K562 (cell line): Measurements from ENCODE around the gene APLNR. TPM values are rescaled to one million over a fixed set of nuclear protein-coding genes. Genes with fewer than 3 reads are reported as not detected.

Experiments
- ATAC-seq: fragments of 200-7000 bp; cut with Tn5 transposase; 3 replicates; pipeline ENCODE4 v1.9.1; 2020; ENCODE audit warnings: moderate library complexity
- BruUV-seq: library from RNA; stranded (reverse); fragments of 400-500 nt; replicated peaks from 2 replicates; lab custom pipeline; 2021; lab: Mats Ljungman, UMichigan
- CTCF ChIA-PET: fragments of 300-600 bp; formaldehyde crosslinking; extraction: SDS; loops from one replicate; lab custom pipeline; 2021; ENCODE audit warnings: low intra/inter-chr PET ratio; lab: Yijun Ruan, JAX
- POLR2A ChIA-PET: fragments of 300-600, 350-650 bp; sonication (Branson Sonifier 250); formaldehyde crosslinking; extraction: SDS; loops from one replicate; lab custom pipeline; 2021; ENCODE audit warnings: antibody characterized with exemption, inconsistent platforms; lab: Yijun Ruan, JAX
- DNase-seq, 4 experiments: peaks; one replicate each; pipeline versions ENCODE4 v3.0.0 to v3.0.0-alpha.2; 2011 to 2018; ENCODE audit warnings: low spot score in 3 of 4, mixed read lengths in 3 of 4; ENCODE audit errors: extremely low read depth in 1 of 4
- FAIRE-seq: peaks from 2 replicates; lab custom pipeline; 2011; peaks lifted over from hg19 to GRCh38; lab: Jason Lieb, UNC
- H2AFZ ChIP-seq: 2 replicates; pipeline ENCODE4 v1.6.0; 2011; ENCODE audit warnings: low read depth, low read length, control low read depth, inconsistent platforms
- H3K27ac ChIP-seq: fragments of 200-600 bp; 3 replicates; pipeline ENCODE4 v1.8.0; 2011; ENCODE audit warnings: low read depth, mild to moderate bottlenecking, control low read depth, inconsistent platforms, low read length, moderate library complexity, mixed read lengths; ENCODE audit errors: extremely low read depth
- H3K27me3 ChIP-seq, 2 experiments: fragments of 300-600 bp in 1 of 2; 2 replicates in 1 of 2; 3 replicates in 1 of 2; pipeline versions ENCODE4 v1.6.0 to v1.8.0; 2011; ENCODE audit warnings: inconsistent platforms in 2 of 2, low read length in 2 of 2, mild to moderate bottlenecking in 1 of 2, mixed read lengths in 1 of 2, moderate library complexity in 1 of 2; ENCODE audit not compliant: control insufficient read depth in 2 of 2, insufficient read depth in 2 of 2
- H3K36me3 ChIP-seq: fragments of 300-600 bp; 3 replicates; pipeline ENCODE4 v1.8.0; 2011; ENCODE audit warnings: mild to moderate bottlenecking, low read length, inconsistent platforms; ENCODE audit not compliant: control insufficient read depth, insufficient read depth
- H3K4me1 ChIP-seq, 2 experiments: fragments of 200-600 bp in 1 of 2; replicated peaks in 1 of 2; 2 replicates in 1 of 2; 3 replicates in 1 of 2; pipeline versions ENCODE4 v1.5.1 to v1.8.0; 2011; ENCODE audit warnings: inconsistent platforms in 2 of 2, low read length in 2 of 2, mild to moderate bottlenecking in 1 of 2, mixed read lengths in 1 of 2, moderate library complexity in 1 of 2; ENCODE audit not compliant: control insufficient read depth in 2 of 2, insufficient read depth in 2 of 2
- H3K4me2 ChIP-seq: 2 replicates; pipeline ENCODE4 v1.6.1; 2011; ENCODE audit warnings: low read length, control low read depth, inconsistent platforms, mixed read lengths; ENCODE audit not compliant: insufficient read depth
- H3K4me3 ChIP-seq: fragments of 200-600 bp; sonication (generic), shearing (Covaris generic); 2 replicates; pipeline ENCODE4 v1.5.1; 2016; ENCODE audit warnings: control low read depth, inconsistent platforms
- H3K79me2 ChIP-seq: fragments of 200-600 bp; 3 replicates; pipeline ENCODE4 v1.8.0; 2011; ENCODE audit warnings: low read length, inconsistent platforms; ENCODE audit not compliant: control insufficient read depth, insufficient read depth
- H3K9ac ChIP-seq, 2 experiments: 2 replicates each; pipeline versions ENCODE4 v1.6.0 to v1.6.1; 2011; ENCODE audit warnings: low read depth in 2 of 2, low read length in 2 of 2, control low read depth in 1 of 2, inconsistent platforms in 1 of 2, mild to moderate bottlenecking in 1 of 2, mixed read lengths in 1 of 2; ENCODE audit not compliant: insufficient read depth in 1 of 2
- H3K9me1 ChIP-seq: one replicate; pipeline ENCODE4 v1.6.0; 2011; ENCODE audit warnings: inconsistent platforms, mild to moderate bottlenecking, low read length, moderate library complexity; ENCODE audit not compliant: control insufficient read depth, insufficient read depth
- H3K9me3 ChIP-seq: replicated peaks from 2 replicates; pipeline ENCODE4 v1.5.1; 2011; ENCODE audit warnings: low read depth, low read length, inconsistent platforms; ENCODE audit not compliant: control insufficient read depth, insufficient read depth
- H4K20me1 ChIP-seq: replicated peaks from 2 replicates; pipeline ENCODE4 v1.6.1; 2011; ENCODE audit warnings: low read length, inconsistent platforms, mixed read lengths; ENCODE audit not compliant: control insufficient read depth, insufficient read depth
- CREB5 ChIP-seq: fragments of 250-450 bp; sonication (Bioruptor Pico); IDR thresholded peaks from 2 replicates; pipeline ENCODE4 v1.5.0; 2020; ENCODE audit warnings: mild to moderate bottlenecking
- E2F4 ChIP-seq: sonication (generic); formaldehyde crosslinking; IDR thresholded peaks from 2 replicates; pipeline ENCODE4 v1.8.0; 2022; ENCODE audit warnings: mild to moderate bottlenecking, low read depth, missing genetic modification reagents
- KDM2B ChIP-seq: fragments of 250-450 bp; sonication (Bioruptor Pico); IDR thresholded peaks from 2 replicates; pipeline ENCODE4 v1.8.0; 2021; ENCODE audit warnings: mild to moderate bottlenecking, moderate library complexity
- KDM5B ChIP-seq: fragments of 200-600 bp; sonication (generic); IDR thresholded peaks from 2 replicates; pipeline ENCODE4 v1.6.1; 2012; ENCODE audit warnings: low read depth, mild to moderate bottlenecking, moderate library complexity, low read length, control low read depth, inconsistent platforms; ENCODE audit not compliant: insufficient replicate concordance
- L3MBTL2 ChIP-seq: fragments of 450-650 bp; IDR thresholded peaks from 2 replicates; pipeline ENCODE4 v1.6.1; 2016; ENCODE audit warnings: mild to moderate bottlenecking, moderate library complexity
- MLLT1 ChIP-seq, 2 experiments: fragments of 450-650 bp; IDR thresholded peaks; 2 replicates each; pipeline ENCODE4 v1.6.1; 2016
- NFXL1 ChIP-seq: fragments of 450-650 bp; formaldehyde crosslinking; IDR thresholded peaks from 2 replicates; pipeline ENCODE4 v1.4.0; 2021; ENCODE audit warnings: mild to moderate bottlenecking
- NR0B1 ChIP-seq: fragments of 450-650 bp; IDR thresholded peaks from one replicate; pipeline ENCODE4 v1.6.1; 2018; ENCODE audit warnings: mild to moderate bottlenecking, moderate library complexity; ENCODE audit not compliant: partially characterized antibody
- PHF21A ChIP-seq: fragments of 450-650 bp; IDR thresholded peaks from 2 replicates; pipeline ENCODE4 v1.6.1; 2017; ENCODE audit warnings: low read depth, borderline replicate concordance
- SMAD4 ChIP-seq: fragments of 250-450 bp; sonication (Bioruptor Pico); conservative IDR thresholded peaks from 2 replicates; pipeline ENCODE4 v1.8.0; 2021; ENCODE audit warnings: inconsistent platforms, mild to moderate bottlenecking, moderate library complexity
- ZNF57 ChIP-seq: fragments of 450-650 bp; formaldehyde crosslinking; IDR thresholded peaks from 2 replicates; pipeline ENCODE4 v1.4.0; 2020; ENCODE audit warnings: mild to moderate bottlenecking, moderate library complexity
- ZNF699 ChIP-seq: fragments of 250-450 bp; sonication (Bioruptor Pico); IDR thresholded peaks from 2 replicates; pipeline ENCODE4 v1.8.0; 2021; ENCODE audit warnings: mild to moderate bottlenecking, moderate library complexity; ENCODE audit not compliant: insufficient replicate concordance
- WGBS: fragments of 100-300 bp; shearing (Covaris generic); methylation state at CpG from one replicate; pipeline ENCODE4 v1.1.6; 2016; ENCODE audit warnings: low coverage, mixed read lengths; ENCODE audit not compliant: insufficient coverage; ENCODE audit errors: missing lambda C conversion rate; 5-methylcytosine and 5-hydroxymethylcytosine counted together
- in situ Hi-C: fragments of 300-500 bp; cut with MboI; formaldehyde crosslinking; loops from 4 replicates; pipeline ENCODE4 v1.15.0; 2018; ENCODE audit warnings: inconsistent platforms, mixed read lengths
- intact Hi-C: fragments of 100-400 bp; cut with micrococcal nuclease; formaldehyde crosslinking; loops from 2 replicates; pipeline ENCODE4 v1.14.2; 2022
- polyA plus RNA-seq, 8 experiments: library from polyadenylated mRNA; depleted of rRNA in 4 of 8; stranded (reverse) in 5 of 8; unstranded in 3 of 8; fragments of >200 nt; fragmentation: Nextera tagmentation in 2 of 8; fragmentation: Illumina TruSeq in 1 of 8; extraction: Ambion mirVana in 2 of 8; extraction: Trizol in 1 of 8; gene quantifications; 2 replicates each; pipeline versions ENCODE4 v1.2.1 to v1.2.3, GENCODE V29; 2011 to 2014; ENCODE audit warnings: inconsistent platforms in 1 of 8, missing spikeins in 1 of 8
- total RNA-seq, 7 experiments: library from RNA; depleted of rRNA in 6 of 7; stranded (reverse); fragments of >200 nt in 6 of 7; fragmentation: Illumina TruSeq in 2 of 7; extraction: Trizol in 2 of 7; gene quantifications; 2 replicates each; pipeline versions ENCODE4 v1.2.1 to v1.2.3, GENCODE V29; 2011 to 2021; ENCODE audit warnings: low replicate concordance in 1 of 7

The APLNR gene
- total and polyA plus RNA-seq, 9 of the 15 experiments (the other 6 are each of a cell fraction or from before 2014, with no cell fraction given), result 0.15 to 2.0 (median 0.65) TPM

GRCh38 chr11:57231539-57232253, 5.4 kb downstream of the APLNR start (continued):
- TF ChIP-seq MLLT1 (IDR thresholded peaks at IDR 0.05) (no peak), ZNF699 (no peak)

GRCh38 chr11:57230791-57231538, 6.1 kb downstream of the APLNR start:
- intact Hi-C loops, result no loop called here
- Histone ChIP-seq H3K27ac (no peak overlapping the region), H3K36me3 (no peaks in the 10 kb centered on the region), H3K79me2 (no peaks in the 10 kb centered on the region), H2AFZ (no peak overlapping the region), H3K4me3 (no peak overlapping the region), H3K9ac (peak overlapping the region in 1 of 2 experiments; percentile 43; a peak in 1 of 4 replicates), H3K4me1 (peaks cover 4 to 12% of the 10 kb centered on the region in 2 experiments; a peak in 4 of 5 replicates), H3K9me1 (no peaks in the 10 kb centered on the region), H3K4me2 (no peak overlapping the region), H3K9me3 (no peaks in the 10 kb centered on the region), H4K20me1 (no peaks in the 10 kb centered on the region; the same call in 1 of the 2 replicates), H3K27me3 (peaks cover 8 to 21% of the 10 kb centered on the region in 2 experiments)
- in situ Hi-C loops, result no loop called here
- ATAC-seq (peak; percentile 57), DNase-seq (no peak), FAIRE-seq (no peak)
- WGBS, result 15% methylated on average over 18 of the region's 18 CpGs
- BruUV-seq, result no TSS peak
- ChIA-PET POLR2A (no interaction called here), CTCF (no interaction called here)
- TF ChIP-seq SMAD4 (CRISPR knock-in tag) (no peak), NR0B1 (no peak), NFXL1 (CRISPR knock-in tag) (no peak), PHF21A (no peak), E2F4 (CRISPR knock-in tag) (no peak), KDM5B (no peak), L3MBTL2 (no peak), CREB5 (CRISPR knock-in tag) (no peak), KDM2B (CRISPR knock-in tag) (no peak), ZNF57 (CRISPR knock-in tag) (no peak)
